HG03432 (cell line): ENCODE measurements around the gene RAET1G.
A peak's percentile ranks its signal among the peaks of the same experiment; 100 is the strongest.
"Not testable (repeated sequence)": the region's sequence is repeated elsewhere in the genome, so short reads cannot be mapped to it uniquely, and the experiment has no call there.

Experiments used
- ATAC-seq: cut with Tn5 transposase; IDR thresholded peaks from one replicate; pipeline ENCODE4 v1.9.1; 2021; ENCODE audit warnings: mild to moderate bottlenecking, moderate library complexity; ENCODE audit not compliant: unreplicated experiment

The RAET1G gene

DNA sequence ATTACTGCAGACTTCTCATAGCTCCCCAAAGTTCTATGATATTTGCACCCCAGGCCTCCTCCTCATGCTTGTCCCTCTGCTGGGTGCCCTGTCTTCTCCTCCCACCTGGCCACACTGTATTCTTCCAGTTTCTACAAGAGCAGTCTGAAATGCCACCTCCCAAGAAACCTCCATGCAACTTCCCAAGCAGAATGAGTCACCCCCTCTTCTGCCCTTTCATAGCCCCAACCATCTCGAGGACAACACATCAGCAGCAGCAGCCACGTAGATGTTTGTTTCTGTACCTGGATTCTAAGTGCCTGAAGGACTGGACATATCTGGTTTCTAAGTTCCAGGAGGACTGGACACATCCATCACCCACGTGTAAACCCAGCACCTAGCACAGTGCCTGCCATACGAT is 12.3 kb upstream of the RAET1G start:
- no peak for ATAC-seq

DNA sequence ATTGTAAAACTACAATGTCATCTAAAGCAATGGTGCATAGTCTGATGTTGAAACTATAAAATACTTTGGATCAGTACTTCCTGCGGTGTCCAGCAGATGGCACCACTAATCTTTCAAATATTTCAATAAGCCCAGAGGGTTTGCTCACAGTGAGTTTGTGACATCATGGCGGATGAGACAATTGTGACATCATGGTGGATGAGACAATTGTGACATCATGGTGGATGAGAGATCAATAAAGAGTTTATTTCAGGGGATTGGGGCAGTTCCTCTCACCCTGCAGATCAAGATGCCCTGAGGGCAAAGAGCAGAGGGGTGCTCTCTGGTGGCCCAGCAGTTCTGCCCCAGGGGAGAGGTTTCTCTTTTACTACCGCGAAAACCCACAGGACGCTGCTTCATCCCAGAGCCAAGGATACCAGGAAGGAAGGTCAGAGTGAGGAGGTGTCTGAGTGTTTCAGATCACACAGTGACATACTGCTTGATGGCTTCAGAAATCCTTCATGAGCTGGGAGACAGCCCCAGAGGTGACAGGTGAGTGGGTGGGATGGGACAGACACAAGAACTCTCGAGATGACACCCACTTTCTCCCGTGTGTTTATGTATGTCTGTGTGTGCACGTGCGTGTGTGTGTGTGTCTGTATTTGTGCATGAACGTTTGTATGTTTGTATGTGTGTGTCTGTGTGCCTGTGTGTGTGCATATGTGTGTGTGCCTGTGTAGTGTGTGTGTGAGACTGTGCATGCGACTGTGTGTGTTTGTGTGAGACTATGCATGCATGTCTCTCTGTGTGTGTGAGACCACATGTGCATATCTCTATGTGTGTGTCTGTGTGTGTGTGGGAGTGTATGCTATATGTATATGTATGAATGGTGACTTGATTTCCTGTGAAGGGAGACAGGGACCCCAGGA is 11.6 kb upstream of the RAET1G start:
- ATAC-seq: no peak

DNA sequence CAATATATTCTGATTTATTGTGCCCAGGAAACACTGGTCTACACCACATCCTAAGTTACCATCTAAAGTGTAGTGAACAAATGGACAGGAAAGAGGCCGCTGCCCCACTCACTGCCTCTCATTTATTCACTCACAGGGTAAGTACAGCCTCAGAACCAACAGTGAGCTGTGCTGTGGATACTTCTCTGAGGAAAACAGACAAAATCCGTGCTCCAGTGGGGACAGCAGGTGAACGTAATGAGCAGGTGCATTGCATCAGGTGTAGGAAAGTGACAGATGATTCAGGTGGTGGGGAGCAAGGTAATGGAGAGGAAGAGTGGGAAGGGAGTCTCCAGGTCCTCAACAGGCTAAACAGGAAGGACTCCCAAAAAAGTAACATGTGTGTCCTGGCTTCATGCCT is 10.5 kb upstream of the RAET1G start:
- no peak for ATAC-seq

DNA sequence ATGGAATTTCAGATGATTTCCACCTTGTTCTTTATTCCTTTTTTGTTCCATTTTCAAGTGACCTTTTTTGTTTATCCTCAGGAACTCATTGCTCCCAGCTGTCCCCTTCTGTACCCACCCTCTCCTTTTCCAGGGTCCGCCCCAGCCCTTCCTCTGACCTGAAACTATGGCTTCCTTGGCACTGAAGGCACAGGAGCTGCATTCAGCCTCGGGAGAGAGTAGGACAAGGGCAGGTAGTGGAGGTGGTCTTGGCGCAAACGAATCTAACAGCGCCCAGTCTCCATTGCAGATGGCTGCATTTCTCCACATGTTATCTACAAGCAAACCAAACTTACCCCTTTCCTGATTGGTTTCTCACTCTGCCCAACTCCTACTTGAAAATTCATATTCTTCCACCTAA is 10.1 kb upstream of the RAET1G start:
- ATAC-seq: no peak

DNA sequence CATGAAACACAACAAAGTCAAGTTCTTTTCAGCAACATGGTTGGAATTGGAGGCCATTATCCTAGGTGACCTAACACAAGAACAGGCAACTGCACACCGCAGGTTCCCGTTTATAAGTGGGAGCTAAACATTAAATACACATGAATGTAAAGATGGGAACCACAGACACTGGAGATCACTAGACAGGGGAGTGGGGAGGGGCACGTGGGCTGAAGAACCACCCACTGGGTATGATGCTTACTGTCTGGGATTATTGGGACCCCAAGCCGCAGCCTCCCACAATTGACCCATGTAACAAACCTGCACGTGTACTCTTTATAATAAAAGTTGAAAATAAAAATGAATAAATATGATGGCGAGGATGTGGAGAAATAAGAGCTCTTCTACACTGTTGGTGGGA is 8.6 kb upstream of the RAET1G start:
- no peak for ATAC-seq

DNA sequence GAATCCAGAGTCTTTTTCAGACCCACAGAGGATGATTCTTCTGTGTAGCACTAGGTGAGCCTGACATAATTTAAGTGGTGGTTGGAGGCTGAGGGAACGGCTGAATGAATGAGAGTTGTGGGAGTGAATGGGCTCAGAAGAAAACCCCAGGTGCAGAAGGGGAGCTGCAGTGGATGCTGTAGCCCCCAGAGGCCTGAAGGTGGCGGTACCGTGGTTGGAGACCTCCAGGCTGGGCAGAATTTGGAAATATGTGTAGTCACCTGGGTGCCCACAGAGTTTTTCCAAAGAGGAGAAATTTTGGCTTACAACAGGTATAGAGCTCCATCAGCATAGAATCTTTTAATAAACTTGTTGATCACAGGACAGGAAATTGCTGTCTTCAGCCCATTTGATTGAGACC is 6.5 kb upstream of the RAET1G start:
- ATAC-seq: no peak

DNA sequence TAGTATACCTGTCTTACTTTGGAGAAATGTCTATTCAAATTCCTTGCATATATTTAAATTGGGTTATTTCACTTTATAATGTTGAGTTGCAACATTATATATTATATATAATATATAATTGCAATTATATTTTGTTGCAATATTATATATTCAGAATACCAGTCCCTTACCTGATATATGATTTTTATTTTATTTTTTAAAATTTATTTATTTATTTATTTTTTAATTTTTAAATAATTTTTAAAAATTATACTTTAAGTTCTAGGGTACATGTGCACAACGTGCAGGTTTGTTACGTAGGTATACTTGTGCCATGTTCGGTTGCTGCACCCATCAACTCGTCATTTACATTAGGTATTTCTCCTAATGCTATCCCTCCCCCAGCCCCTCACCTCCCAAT is 4.1 kb upstream of the RAET1G start:
- not testable (repeated sequence) for ATAC-seq

DNA sequence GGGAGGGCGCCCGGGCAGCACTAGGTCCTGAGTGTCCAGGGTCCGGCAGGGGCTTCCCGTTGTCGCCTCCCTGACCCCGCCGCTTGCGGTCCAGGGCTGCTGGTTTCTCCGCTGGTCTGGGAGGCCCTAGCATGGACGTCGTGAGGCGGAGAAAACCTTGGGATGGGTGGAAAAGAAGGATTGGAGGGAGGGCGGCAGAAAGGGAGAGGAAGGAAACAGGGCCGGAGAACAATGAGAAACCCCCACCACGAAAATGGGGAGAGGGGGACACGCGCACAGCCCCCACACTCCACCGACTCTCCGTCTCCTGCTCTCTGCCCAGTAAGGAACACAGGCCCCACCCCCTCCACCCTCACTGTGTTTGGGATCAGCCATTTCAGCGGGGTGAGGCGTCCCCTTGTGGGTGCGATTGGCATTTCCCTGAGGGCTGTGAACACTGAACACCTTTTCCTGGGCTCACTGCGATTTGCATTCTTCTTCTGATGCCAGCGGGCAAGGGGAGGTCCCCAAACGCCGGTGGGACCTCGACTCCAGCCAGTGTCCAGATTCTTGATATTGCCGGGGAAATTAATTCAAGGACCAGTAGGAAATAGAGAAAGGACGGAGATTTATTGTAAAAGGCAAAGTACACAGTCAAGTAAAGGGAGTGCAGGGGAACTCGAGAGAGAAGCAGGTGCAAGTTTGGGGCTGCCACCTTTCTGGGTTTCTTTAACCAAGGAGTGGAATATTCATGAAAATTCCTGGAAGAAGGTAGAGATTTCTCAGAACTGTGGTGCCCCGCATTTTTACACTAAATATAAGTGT is 3.3 kb upstream of the RAET1G start:
- peak; percentile 55 for ATAC-seq

DNA sequence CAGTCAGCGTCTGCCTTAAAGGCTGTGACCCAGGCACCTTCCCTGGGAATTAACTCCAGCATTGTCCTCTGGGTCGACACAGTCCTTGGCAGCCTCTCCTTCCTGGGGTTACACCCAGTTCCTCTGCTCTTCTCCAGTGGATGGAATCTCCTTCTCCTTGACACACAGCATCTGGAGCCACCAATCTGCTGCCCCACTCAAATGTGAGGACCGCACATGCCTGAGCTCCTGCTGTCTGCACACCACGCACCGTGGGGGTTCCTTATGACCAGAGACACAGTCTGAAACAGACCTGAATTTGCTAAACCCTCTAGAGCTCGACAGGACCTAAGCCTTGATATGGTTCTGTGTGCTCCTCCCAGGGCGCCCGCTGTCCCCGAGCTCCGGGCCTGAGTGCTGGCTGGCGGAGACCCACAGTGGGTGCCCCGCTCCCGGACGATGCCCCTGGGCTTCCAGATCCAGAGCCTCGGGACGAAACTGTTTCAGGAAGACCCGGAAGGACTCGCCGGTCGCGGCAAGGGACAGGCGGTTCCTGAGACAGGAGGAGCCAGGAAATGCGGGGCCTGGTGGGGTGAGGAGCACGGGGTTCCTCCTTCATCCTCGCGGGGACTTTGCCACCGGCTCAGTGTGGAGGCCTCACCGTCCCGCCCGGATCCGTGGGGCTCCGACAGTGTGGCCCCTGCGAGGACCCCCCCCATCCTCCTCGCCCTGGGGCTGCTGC is 2.5 kb upstream of the RAET1G start:
- no peak for ATAC-seq

DNA sequence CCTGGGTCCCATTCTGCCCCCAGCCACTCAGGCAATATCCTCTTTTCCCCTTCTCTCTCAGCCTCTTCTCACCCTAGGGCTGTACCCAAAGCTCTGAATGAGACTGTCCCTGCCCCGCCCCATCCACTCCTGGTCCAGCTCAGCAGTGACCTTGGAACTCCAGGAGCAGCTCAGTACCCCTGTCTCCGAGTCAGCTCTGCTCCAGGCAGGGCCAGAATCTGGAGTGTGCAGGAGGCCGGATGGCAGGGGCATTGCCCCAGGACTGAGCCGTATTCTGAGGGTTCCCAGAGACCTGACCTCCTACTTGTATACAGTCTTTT is 2.0 kb upstream of the RAET1G start:
- no peak for ATAC-seq

DNA sequence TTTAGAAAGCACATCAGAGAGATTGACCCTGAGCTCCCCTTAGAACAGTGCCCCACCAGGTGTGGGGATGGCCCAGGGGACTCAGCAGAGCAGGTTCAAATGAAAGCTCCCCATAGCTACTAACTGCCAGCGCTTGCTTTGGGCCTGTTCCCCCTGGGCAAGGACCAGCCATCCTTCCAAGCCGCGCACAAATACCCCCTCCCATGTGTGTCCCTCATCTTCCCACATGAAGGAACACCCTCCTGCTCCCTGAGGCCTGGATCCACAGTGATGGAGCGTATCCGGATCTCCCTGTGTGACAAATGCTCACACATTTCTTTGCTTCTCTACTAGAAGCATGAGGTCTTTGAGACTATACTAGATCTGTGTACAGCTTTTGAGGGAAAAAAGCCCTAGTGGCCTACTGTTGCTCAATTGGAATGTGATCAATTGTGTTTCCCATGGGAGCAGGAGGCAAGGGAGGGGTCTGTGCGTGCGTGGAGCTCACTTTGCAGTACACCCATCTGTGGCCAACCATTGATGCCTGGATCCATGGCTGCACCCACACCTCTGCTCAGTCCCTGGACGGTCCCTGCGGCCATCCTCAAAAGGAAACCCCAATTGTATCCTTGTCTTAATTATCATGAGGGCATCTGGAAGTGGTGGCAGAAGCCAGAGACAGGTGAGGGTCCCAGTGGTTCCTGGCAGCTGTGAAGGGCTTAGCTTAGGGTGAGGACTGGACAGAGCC is 1.4 kb upstream of the RAET1G start:
- no peak for ATAC-seq

DNA sequence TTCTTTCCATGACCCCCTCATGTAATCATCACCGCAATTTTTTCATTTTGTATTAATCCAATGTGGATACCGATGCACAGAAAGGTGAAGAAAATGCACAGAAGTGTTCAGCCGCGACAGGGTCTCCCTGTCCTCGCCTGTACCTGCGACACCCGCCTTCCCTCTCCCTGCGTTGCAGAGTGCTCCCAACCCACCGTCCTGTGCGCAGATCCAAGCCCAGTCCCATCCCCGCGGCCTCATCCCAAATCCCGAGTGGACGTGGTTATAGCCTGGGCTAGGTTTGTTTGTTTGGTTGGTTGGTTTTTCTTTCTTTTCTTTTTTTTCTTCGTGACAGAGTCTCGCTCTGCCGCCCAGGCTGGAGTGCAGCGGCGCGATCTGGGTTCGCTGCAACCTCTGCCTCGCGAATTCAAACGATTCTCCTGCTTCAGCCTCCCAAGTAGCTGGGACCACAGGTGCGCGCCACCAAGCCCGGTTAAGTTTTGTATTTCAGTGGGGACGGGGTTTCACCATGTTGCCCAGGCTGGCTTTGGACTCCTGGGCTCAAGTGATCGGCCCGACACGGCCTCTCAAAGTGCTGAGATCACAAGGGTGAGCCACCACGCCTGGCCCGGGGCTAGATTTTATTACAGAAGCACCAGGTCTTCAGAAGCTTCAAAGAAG is 536 bp upstream of the RAET1G start:
- ATAC-seq: no peak

DNA sequence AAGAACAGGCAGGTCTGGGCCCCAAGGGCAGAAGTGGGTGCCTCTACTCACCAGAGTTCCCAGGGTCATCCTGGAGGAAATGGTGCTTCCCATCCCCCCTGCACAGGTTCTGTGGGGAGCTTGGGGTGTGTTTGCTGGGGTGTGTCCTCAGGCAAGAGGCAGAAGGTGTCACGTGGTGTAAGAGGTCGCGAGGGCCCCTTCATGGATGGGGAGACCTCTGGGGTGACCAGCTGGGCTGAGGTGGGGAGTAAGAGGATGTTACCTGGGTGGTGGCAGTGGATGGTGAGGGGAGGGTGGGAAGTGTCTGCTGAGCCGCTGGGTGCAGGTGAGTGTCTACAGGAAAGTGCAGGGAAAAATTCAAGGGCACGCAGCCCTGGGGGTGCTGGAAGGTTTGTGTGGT is 830 bp downstream of the RAET1G start:
- ATAC-seq: not testable (repeated sequence)

DNA sequence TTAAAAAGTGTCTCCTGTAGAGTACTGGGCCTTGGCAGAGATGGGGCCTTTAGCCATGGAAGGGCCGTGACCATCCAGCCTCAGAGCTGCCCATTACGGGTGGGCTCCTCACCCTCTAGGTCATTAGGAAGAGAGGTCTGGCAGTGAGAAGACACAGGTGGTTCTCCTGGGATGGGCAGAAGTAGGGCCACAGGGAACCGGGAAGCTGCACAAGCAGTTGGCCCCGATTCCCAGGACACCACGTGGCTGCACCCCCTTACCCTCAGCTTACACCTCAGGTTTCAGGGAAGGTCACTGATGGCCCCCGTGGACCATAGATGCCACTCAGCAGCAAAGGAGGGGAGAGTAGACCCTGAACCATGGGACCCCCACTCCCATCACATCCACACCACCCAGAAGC is 1.6 kb downstream of the RAET1G start:
- ATAC-seq: no peak

DNA sequence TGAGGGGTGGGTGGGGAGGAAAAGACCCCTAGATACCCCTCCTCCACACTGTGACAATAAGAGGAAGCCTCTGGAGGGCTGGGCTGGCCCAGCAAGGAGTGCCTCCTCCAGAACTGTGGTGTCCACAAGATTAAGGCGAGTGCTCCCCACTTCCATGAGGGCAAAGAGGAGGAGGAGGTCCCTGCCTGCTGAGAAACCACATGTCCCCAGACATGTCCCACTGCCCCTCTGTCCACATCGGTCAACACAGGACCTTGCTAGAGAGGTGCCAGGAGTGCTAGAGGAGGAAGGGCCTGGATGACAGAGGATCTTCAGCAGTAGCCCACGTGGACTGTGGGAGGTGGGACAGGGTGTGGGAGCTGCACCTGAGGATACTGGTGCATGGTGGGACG is 3.1 kb downstream of the RAET1G start:
- ATAC-seq: no peak

DNA sequence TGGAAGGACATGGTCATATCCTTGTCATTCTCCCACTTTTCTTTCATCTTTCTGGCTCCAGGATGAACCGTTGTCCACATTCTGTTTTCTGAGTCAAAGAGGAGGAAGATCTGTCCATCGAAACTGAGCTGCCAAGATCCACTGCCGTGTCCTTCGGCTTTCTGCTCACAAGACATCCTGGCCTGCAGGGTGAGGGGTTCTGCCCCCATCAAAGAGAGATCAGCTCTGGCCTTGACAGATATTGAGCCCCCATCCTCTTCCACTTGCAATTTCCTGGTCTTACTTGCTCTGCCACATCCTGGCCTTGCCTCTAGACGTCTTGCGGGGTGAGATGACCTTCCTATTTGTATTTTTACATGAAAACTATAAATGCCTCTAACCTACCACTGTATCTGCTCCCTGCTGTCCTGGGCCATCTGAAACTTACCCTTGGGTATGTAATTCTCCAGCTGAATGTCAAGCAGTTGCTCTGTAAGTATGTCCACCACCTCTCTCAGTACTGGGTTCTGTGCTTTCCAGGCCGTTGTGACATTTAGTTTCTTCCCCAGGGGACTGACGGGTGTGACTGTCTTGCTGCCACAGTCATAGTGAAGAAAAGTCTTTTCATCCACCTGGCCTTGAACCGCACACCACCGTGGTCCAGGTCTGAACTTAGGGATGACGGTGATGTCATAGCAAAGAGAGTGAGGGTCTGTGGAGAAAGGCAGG is 3.6 kb downstream of the RAET1G start:
- ATAC-seq: not testable (repeated sequence)

DNA sequence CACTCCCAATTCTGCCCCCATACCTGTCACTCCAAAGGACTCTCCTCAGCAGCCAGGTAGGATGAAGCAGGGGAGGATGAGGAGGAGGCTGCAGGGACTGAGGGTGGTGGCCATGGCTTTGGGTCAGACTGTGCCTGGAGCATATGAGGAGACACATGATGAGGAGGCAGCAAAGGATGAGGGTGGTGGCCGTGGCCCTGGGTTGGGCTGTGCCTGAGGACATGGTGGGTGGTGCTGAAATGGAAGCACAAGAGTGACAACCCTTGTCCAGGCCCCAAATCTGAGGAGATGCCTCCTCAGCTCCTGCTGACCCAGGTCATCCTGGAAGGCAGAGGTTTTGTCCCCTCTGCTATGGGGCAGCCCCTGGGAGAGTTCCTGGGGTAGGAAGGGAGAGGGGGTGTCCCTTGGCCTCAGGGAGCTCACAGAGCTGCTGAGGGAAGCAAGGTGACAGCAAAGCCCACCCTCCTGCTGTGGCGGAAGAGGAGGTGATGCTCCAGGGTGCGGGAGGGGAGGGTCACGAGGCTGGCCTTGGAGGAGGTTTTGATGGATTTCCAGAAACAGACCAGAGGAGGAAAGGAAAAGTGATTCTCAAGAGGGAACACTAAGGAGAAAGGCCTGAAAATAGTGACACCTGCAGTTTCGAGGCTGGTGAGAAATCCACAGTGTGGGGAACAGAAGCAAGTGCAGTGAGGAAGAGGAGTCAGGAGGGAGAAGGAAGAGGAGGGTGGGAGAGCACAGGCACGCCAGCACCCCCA is 4.6 kb downstream of the RAET1G start:
- ATAC-seq: no peak

DNA sequence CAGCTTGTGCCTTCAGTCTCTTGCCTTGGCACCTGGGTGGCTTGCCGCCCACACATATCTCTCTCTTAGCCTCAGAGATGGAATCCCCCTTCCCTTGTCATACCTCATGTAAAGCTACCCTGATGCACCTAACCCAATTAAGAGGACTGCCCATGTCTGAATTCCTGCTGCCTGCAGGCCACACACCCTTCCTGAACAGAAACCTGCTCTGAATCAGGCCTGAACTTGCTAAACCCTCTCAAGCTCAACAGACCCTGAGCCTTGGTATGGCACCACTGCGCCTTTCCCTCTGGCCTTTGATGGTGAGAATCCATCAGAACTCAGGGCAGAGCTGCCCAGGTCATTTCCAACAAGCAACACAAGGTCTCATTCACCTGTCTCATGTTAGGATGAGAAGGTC is 5.2 kb downstream of the RAET1G start:
- no peak for ATAC-seq
